OCI-LY7 (cell line): ENCODE data around the gene JPT1. TPM values are rescaled to one million over a fixed set of nuclear protein-coding genes. Genes with fewer than 3 reads are reported as not detected.

ENCODE experiments used
- BruUV-seq: library from RNA; stranded (reverse); fragments of 400-500 nt; replicated peaks from 2 replicates; lab custom pipeline; 2021; lab: Mats Ljungman, UMichigan
- CTCF ChIA-PET: fragments of 300-600 bp; sonication (Branson Sonifier 250); formaldehyde crosslinking; loops from one replicate; lab custom pipeline; 2022; ENCODE audit warnings: antibody characterized with exemption; ENCODE audit not compliant: unreplicated experiment; lab: Charles Lee
- POLR2A ChIA-PET: fragments of 300-600 bp; sonication (Branson Sonifier 250); formaldehyde crosslinking; loops from one replicate; lab custom pipeline; 2022; ENCODE audit warnings: antibody characterized with exemption; lab: Charles Lee
- DNase-seq: peaks from one replicate; pipeline ENCODE4 v3.0.0-alpha.2; 2015; ENCODE audit warnings: low spot score
- H2AFZ ChIP-seq: fragments of 200-600 bp; sonication (generic), shearing (Covaris generic); 2 replicates; pipeline ENCODE4 v1.6.1; 2014; ENCODE audit warnings: mild to moderate bottlenecking, antibody characterized with exemption, low read length, moderate library complexity
- H3K27ac ChIP-seq: fragments of 200-600 bp; sonication (generic); 2 replicates; pipeline ENCODE4 v1.5.1; 2014; ENCODE audit warnings: mixed run types, low read depth, mild to moderate bottlenecking, moderate library complexity, low read length, inconsistent platforms; ENCODE audit not compliant: poor library complexity, severe bottlenecking
- H3K36me3 ChIP-seq: fragments of 200-600 bp; sonication (generic); 2 replicates; pipeline ENCODE4 v1.6.1; 2014; ENCODE audit warnings: mild to moderate bottlenecking, antibody characterized with exemption, low read length, moderate library complexity, mixed read lengths; ENCODE audit not compliant: insufficient read depth
- H3K4me1 ChIP-seq: fragments of 200-600 bp; sonication (generic); 2 replicates; pipeline ENCODE4 v1.5.1; 2014; ENCODE audit warnings: mild to moderate bottlenecking, low read length; ENCODE audit not compliant: insufficient read depth, poor library complexity, severe bottlenecking
- H3K4me2 ChIP-seq: fragments of 200-600 bp; sonication (generic); 2 replicates; pipeline ENCODE4 v1.6.1; 2014; ENCODE audit warnings: mild to moderate bottlenecking, low read length
- H3K4me3 ChIP-seq: fragments of 200-600 bp; sonication (generic); 2 replicates; pipeline ENCODE4 v1.5.1; 2014; ENCODE audit warnings: mild to moderate bottlenecking, low read depth, low read length; ENCODE audit not compliant: poor library complexity, severe bottlenecking
- H3K79me2 ChIP-seq: fragments of 200-600 bp; sonication (generic); 2 replicates; pipeline ENCODE4 v1.6.1; 2016; ENCODE audit warnings: low read depth, mild to moderate bottlenecking, low read length, moderate library complexity, mixed read lengths; ENCODE audit not compliant: insufficient read depth
- H3K9me2 ChIP-seq: fragments of 200-600 bp; sonication (generic); 2 replicates; pipeline ENCODE4 v1.6.1; 2016; ENCODE audit warnings: mild to moderate bottlenecking, low read length, mixed read lengths; ENCODE audit not compliant: insufficient read depth
- H3K9me3 ChIP-seq: fragments of 200-600 bp; sonication (generic); 2 replicates; pipeline ENCODE4 v1.6.1; 2014; ENCODE audit warnings: mild to moderate bottlenecking, mixed run types, low read length, mixed read lengths
- H4K20me1 ChIP-seq: fragments of 200-600 bp; sonication (generic); 2 replicates; pipeline ENCODE4 v1.6.1; 2014; ENCODE audit warnings: mild to moderate bottlenecking, antibody characterized with exemption, low read length, moderate library complexity, mixed read lengths; ENCODE audit not compliant: insufficient read depth
- EZH2phosphoT487 ChIP-seq: fragments of 200-600 bp; sonication (generic); IDR thresholded peaks from 2 replicates; pipeline ENCODE4 v1.6.1; 2018; ENCODE audit warnings: low read depth, borderline replicate concordance, mild to moderate bottlenecking, mixed run types, antibody characterized with exemption, low read length, moderate library complexity, mixed read lengths
- intact Hi-C: fragments of 100-400 bp; cut with micrococcal nuclease; formaldehyde crosslinking; loops from one replicate; pipeline ENCODE4 v1.10.0; 2022; ENCODE audit not compliant: unreplicated experiment
- total RNA-seq, 2 experiments: library from RNA; depleted of rRNA in 1 of 2; stranded (reverse); fragments of >200 nt in 1 of 2; shearing (Covaris generic) in 1 of 2; gene quantifications; 2 replicates each; pipeline ENCODE4 v1.2.3, GENCODE V29; 2014 to 2022
- TF ChIP-seq, protein P1 (sequence below): fragments of 200-600 bp; sonication (generic); conservative IDR thresholded peaks from 2 replicates; pipeline ENCODE4 v1.5.1; 2014; ENCODE audit warnings: mild to moderate bottlenecking, antibody characterized with exemption, low read length, moderate library complexity, mixed read lengths

JPT1 gene
- total RNA-seq, 2 experiments from 2014 or later = 121 to 251 TPM

DNA sequence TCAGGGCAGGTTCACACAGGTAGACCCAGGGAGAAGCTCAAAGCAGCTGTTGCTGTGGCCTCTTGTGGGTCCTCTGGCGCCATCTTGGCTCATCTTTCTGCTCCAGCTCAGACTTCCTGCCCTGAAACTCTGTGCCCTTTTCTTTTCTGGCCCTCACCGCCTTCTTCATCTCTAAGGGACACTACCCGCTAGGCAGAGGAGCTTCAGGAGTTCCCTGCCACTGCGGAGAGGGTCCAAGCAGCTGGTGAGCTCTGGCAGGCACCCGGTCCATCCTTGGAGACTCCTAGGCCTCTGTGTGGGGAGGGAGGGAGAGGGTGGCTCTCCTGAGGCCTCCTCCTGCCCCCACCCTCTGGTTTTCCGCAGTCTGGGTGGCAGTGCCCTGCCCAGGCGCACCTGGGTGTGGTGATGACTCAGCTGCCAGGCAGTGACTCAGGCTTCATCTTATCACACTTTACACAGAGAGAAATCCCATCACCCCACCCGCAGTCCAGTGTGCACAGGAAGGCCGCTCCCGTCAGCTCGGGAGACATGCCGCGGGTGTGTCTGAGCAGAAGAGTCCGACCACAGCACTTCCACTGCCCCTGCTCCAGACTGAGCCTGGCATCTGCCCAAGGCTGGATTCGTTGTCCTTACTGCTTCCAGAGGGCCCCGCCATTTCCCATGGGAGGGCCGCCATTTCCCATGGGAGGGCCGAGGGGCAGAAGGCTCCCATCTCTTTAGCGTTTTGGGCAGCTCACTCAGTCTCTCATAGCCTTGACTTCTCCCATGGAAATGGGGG lies 30.1 kb downstream of the JPT1 start:
- TF ChIP-seq, protein P1, sequence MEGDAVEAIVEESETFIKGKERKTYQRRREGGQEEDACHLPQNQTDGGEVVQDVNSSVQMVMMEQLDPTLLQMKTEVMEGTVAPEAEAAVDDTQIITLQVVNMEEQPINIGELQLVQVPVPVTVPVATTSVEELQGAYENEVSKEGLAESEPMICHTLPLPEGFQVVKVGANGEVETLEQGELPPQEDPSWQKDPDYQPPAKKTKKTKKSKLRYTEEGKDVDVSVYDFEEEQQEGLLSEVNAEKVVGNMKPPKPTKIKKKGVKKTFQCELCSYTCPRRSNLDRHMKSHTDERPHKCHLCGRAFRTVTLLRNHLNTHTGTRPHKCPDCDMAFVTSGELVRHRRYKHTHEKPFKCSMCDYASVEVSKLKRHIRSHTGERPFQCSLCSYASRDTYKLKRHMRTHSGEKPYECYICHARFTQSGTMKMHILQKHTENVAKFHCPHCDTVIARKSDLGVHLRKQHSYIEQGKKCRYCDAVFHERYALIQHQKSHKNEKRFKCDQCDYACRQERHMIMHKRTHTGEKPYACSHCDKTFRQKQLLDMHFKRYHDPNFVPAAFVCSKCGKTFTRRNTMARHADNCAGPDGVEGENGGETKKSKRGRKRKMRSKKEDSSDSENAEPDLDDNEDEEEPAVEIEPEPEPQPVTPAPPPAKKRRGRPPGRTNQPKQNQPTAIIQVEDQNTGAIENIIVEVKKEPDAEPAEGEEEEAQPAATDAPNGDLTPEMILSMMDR = no peak
- no peak for TF ChIP-seq EZH2phosphoT487
- H3K27ac ChIP-seq = no peak overlapping the region
- no peak for DNase-seq
- no TSS peak for BruUV-seq
- H3K4me3 ChIP-seq = no peak overlapping the region
- CTCF ChIA-PET = interaction anchor here (1.2 kb wide), 1 partner anchor 10 kb away, joined by 3 read pairs; no protein-coding TSS in a partner anchor
- no peaks in the 10 kb centered on the region for H4K20me1 ChIP-seq
- POLR2A ChIA-PET = interaction anchor here (0.8 kb wide), 1 partner anchor 14 kb away, joined by 4 read pairs; the partner anchor contains the start of gene ARMC7
- no peaks in the 10 kb centered on the region for H3K9me2 ChIP-seq
- intact Hi-C loops = no loop called here
- H3K79me2 ChIP-seq = no peaks in the 10 kb centered on the region
- no peaks in the 10 kb centered on the region for H3K9me3 ChIP-seq
- H3K4me1 ChIP-seq = peaks cover 8% of the 10 kb centered on the region
- H3K36me3 ChIP-seq = peaks cover 9% of the 10 kb centered on the region; the same call in 1 of the 2 replicates
- no peak overlapping the region for H2AFZ ChIP-seq
- H3K4me2 ChIP-seq = no peak overlapping the region

DNA sequence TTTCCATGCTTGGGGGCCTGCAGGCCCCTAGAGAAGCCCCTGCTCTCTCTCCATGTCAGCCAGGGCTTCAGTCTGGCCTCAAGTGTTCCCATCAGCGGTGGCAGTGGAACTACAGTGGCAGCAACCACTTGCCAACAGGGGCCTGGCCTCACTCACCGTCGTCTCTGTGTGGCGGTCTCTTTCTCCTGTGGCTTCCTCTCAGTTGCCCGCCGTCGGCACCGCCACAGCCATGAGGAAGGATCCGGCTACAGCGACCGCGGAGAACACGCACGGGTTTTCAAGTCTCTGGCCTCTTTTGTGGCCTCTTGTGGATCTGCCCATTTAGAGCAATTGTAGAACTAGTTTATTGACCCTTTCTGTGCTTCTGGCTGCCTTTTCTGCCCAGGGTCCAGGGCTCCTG lies 36.0 kb downstream of the JPT1 start:
- H3K79me2 ChIP-seq = peaks cover 5% of the 10 kb centered on the region; the same call in 1 of the 2 replicates
- H3K4me2 ChIP-seq = no peak overlapping the region
- no TSS peak for BruUV-seq
- no peaks in the 10 kb centered on the region for H4K20me1 ChIP-seq
- no peak for DNase-seq
- H3K27ac ChIP-seq = no peak overlapping the region
- intact Hi-C loops = no loop called here
- ChIA-PET CTCF (no interaction called here), POLR2A (interaction anchor here (0.7 to 1.0 kb wide), 2 partner anchors 62 to 221 kb away, joined by 4 read pairs; no protein-coding TSS in a partner anchor)
- no peaks in the 10 kb centered on the region for H3K9me3 ChIP-seq
- TF ChIP-seq, protein P1 = no peak
- TF ChIP-seq EZH2phosphoT487 = no peak
- H3K4me3 ChIP-seq = no peak overlapping the region
- peaks cover 8% of the 10 kb centered on the region; the same call in 1 of the 2 replicates for H3K36me3 ChIP-seq
- H3K9me2 ChIP-seq = no peaks in the 10 kb centered on the region
- H3K4me1 ChIP-seq = peaks cover 34% of the 10 kb centered on the region
- no peak overlapping the region for H2AFZ ChIP-seq

DNA sequence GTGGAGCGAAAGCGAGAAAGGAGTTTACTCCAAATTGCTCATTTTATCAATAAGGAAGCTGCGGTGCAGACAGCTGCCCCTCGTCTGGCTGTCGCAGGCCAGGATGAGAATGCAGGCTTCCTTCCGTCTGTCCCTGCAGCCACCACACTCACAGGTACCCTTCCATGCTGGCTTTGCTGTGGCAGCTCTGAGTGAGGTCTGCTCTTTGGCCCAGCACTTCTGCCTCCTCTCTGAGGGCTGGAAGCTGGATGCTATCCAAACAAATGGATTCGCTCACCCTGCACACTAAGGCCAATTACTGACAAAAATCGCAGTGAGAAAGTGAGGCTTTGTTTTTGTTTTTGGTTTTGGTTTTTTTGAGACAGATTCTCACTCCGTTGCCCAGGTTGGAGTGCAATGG lies 37.6 kb downstream of the JPT1 start:
- POLR2A ChIA-PET = interaction anchor here (1.0 to 2.1 kb wide), 4 partner anchors 13 to 90 kb away, joined by 3 to 9 read pairs (median 4); partner anchors contain the start of gene NT5C
- no TSS peak for BruUV-seq

More for the DNA sequence above, 37.6 kb downstream of the JPT1 start:
- Histone ChIP-seq H3K27ac (no peak overlapping the region), H3K9me3 (no peaks in the 10 kb centered on the region), H3K4me3 (no peak overlapping the region), H4K20me1 (no peaks in the 10 kb centered on the region), H2AFZ (no peak overlapping the region), H3K4me1 (peaks cover 34% of the 10 kb centered on the region), H3K4me2 (no peak overlapping the region), H3K9me2 (no peaks in the 10 kb centered on the region), H3K79me2 (peaks cover 5% of the 10 kb centered on the region; the same call in 1 of the 2 replicates), H3K36me3 (peaks cover 8% of the 10 kb centered on the region)
- TF ChIP-seq EZH2phosphoT487 = no peak
- TF ChIP-seq, protein P1 = no peak
- no peak for DNase-seq
- intact Hi-C loops = no loop called here
- CTCF ChIA-PET = interaction anchor here (1.0 to 1.4 kb wide), 3 partner anchors 10 to 85 kb away, joined by 3 to 5 read pairs (median 4); partner anchors contain the start of gene NT5C
